T-helper 2 cell treated with Interferon-gamma antibody and Interleukin-4, amounts not matched to agents 5 μg/mL and 100 μg/mL, for 36 hours (primary cell): ENCODE measurements around the gene ABCA7.

ENCODE experiments used
- DNase-seq: peaks from one replicate; pipeline ENCODE4 v3.0.0; 2021; ENCODE audit warnings: low spot score
- H3K27ac Mint-ChIP-seq: one replicate; pipeline ENCODE4 v1.8.0; 2021; ENCODE audit warnings: mild to moderate bottlenecking, mixed read lengths
- H3K27me3 Mint-ChIP-seq: one replicate; pipeline ENCODE4 v1.8.0; 2021; ENCODE audit warnings: low read depth, mixed read lengths
- H3K36me3 Mint-ChIP-seq: one replicate; pipeline ENCODE4 v1.8.0; 2021; ENCODE audit warnings: low read depth, mixed read lengths
- H3K4me1 Mint-ChIP-seq: one replicate; pipeline ENCODE4 v1.8.0; 2021; ENCODE audit warnings: low read depth, mixed read lengths
- H3K4me3 Mint-ChIP-seq: one replicate; pipeline ENCODE4 v1.8.0; 2022; ENCODE audit warnings: mild to moderate bottlenecking, moderate library complexity, mixed read lengths
- H3K9me3 Mint-ChIP-seq: one replicate; pipeline ENCODE4 v1.8.0; 2021; ENCODE audit warnings: mixed read lengths

ABCA7 gene

GRCh38 chr19:1079566-1080111 is 39.7 kb downstream of the ABCA7 start:
- H3K9me3 Mint-ChIP-seq = no peaks in the 10 kb centered on the region
- peak overlapping the region; percentile 88 for H3K4me3 Mint-ChIP-seq
- H3K36me3 Mint-ChIP-seq = peaks cover 69% of the 10 kb centered on the region
- peak overlapping the region; percentile 64 for H3K27ac Mint-ChIP-seq
- peak; percentile 72 for DNase-seq
- H3K27me3 Mint-ChIP-seq = no peaks in the 10 kb centered on the region
- H3K4me1 Mint-ChIP-seq = peaks cover 21% of the 10 kb centered on the region

- peak overlapping the region; percentile 77 for H3K27ac Mint-ChIP-seq
- H3K4me3 Mint-ChIP-seq = peak overlapping the region; percentile 18
- no peak for DNase-seq
- H3K36me3 Mint-ChIP-seq = peaks cover 76% of the 10 kb centered on the region
- H3K4me1 Mint-ChIP-seq = peaks cover 22% of the 10 kb centered on the region
- no peaks in the 10 kb centered on the region for H3K9me3 Mint-ChIP-seq
- no peaks in the 10 kb centered on the region for H3K27me3 Mint-ChIP-seq
Observed at GRCh38 chr19:1080360-1081161, 40.7 kb downstream of the ABCA7 start.

DNA sequence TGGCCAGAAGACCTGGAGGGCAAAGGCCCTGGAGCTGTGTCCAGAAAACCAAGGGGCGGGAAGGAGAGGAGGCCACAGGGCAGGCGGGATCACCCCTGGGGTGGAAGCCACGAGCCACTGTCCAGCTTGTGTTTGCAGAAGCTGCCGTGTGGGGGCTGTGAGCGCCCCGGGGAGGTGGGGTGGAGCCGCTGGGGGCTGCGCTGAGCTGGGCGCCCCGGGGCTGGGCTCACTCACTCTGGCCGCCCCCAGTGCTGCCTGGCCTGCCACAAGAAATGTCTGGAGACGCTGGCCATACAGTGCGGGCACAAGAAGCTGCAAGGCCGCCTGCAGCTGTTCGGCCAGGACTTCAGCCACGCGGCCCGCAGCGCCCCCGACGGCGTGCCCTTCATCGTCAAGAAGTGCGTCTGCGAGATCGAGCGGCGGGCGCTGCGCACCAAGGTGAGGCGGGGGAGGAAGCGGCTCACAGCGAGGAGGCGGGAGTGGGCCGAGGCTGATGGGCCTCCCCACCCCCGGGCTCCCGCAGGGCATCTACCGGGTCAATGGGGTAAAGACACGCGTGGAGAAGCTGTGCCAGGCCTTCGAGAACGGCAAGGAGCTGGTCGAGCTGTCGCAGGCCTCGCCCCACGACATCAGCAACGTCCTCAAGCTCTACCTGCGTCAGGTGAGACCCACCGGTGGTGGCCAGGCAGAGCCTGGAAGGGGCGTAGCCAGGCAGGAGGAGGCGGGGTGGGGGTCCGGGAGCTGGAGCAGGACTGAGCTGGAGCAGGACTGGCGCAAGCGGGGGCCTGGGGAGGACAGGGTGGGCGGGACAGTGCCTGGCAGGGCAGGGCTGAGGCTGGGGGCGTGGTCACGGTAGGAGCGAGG is 41.6 kb downstream of the ABCA7 start:
- no peaks in the 10 kb centered on the region for H3K27me3 Mint-ChIP-seq
- H3K4me1 Mint-ChIP-seq = peaks cover 19% of the 10 kb centered on the region
- no peaks in the 10 kb centered on the region for H3K9me3 Mint-ChIP-seq
- peaks cover 76% of the 10 kb centered on the region for H3K36me3 Mint-ChIP-seq
- peak overlapping the region; percentile 89 for H3K27ac Mint-ChIP-seq
- DNase-seq = no peak
- H3K4me3 Mint-ChIP-seq = peak overlapping the region; percentile 5

DNA sequence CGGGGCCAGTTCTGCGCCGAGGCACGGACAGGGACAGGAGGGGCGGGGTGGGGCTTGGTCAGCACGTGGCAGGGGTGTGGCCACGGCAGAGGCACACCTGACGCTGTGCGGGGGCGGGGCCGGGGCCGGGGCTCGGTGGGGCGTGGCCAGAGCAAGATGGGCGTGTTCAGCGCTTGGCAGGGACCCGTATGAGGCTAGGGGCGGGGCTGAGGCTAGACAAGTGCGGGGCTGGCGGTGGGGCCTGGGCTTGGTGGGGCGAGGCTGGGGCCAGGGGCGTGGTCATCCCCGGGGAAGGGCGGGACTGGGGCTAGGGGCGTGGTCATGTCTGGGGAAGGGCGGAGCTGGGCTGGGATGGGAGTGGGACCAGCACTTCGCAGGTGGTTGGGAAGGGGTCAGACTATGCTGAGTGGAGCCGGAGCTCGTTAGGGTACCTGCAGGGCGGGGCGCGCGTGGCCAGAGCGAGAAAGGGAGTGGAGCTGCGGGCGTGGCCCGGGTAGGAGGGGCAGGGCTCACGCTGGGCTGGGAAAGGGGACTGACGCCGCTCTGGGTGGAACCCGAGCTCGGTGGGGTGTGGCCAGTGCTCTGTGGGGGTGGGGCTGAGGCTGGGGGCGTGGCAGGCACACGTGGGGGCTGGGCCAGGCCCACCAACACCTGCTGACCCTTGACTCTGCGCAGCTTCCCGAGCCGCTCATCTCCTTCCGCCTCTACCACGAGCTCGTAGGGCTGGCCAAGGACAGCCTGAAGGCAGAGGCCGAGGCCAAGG is 42.4 kb downstream of the ABCA7 start:
- Mint-ChIP-seq H3K36me3 (peaks cover 68% of the 10 kb centered on the region), H3K4me3 (no peak overlapping the region), H3K9me3 (no peaks in the 10 kb centered on the region), H3K4me1 (peaks cover 14% of the 10 kb centered on the region), H3K27me3 (no peaks in the 10 kb centered on the region), H3K27ac (peak overlapping the region; percentile 89)
- peak; percentile 68 for DNase-seq

- peaks cover 69% of the 10 kb centered on the region for H3K36me3 Mint-ChIP-seq
- H3K27me3 Mint-ChIP-seq = no peaks in the 10 kb centered on the region
- no peak for DNase-seq
- H3K4me1 Mint-ChIP-seq = peaks cover 22% of the 10 kb centered on the region
- no peaks in the 10 kb centered on the region for H3K9me3 Mint-ChIP-seq
- H3K4me3 Mint-ChIP-seq = no peak overlapping the region
- H3K27ac Mint-ChIP-seq = peak overlapping the region; percentile 89
Observed at GRCh38 chr19:1082928-1083816, 43.3 kb downstream of the ABCA7 start.

GRCh38 chr19:1084024-1084868 is 44.3 kb downstream of the ABCA7 start:
- no peaks in the 10 kb centered on the region for H3K9me3 Mint-ChIP-seq
- no peak overlapping the region for H3K4me3 Mint-ChIP-seq
- H3K27ac Mint-ChIP-seq = peak overlapping the region; percentile 60
- no peak for DNase-seq
- peaks cover 24% of the 10 kb centered on the region for H3K4me1 Mint-ChIP-seq
- H3K36me3 Mint-ChIP-seq = peaks cover 66% of the 10 kb centered on the region
- H3K27me3 Mint-ChIP-seq = no peaks in the 10 kb centered on the region

DNA sequence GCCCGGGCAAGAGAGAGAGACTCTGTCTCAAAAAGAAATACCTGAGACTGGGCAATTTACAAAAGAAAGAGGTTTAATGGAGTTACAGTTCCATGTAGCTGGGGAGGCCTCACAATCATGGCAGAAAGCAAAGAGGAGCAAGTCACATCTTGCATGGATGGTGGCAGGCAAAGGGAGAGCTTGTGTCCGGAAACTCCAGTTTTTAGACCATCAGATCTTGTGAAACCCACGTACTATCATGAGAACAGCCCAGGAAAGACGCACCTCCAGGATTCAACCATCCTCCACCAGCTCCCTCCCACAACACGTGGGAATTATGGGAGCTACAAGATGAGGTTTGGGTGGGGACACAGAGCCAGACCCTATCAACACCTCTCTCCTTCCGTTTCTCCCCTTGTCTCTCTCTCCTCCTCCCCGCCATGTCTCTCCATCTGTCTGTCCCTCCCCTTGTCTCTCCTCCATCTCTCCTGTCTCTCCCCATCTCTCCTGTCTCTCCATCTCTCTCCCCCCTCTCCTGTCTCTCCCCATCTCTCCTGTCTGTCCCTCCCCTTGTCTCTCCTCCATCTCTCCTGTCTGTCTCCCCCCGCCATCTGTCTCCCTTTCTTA is 45.2 kb downstream of the ABCA7 start:
- H3K36me3 Mint-ChIP-seq = peaks cover 58% of the 10 kb centered on the region
- H3K9me3 Mint-ChIP-seq = no peaks in the 10 kb centered on the region
- H3K27me3 Mint-ChIP-seq = no peaks in the 10 kb centered on the region
- no peak for DNase-seq
- no peak overlapping the region for H3K4me3 Mint-ChIP-seq
- peak overlapping the region; percentile 87 for H3K27ac Mint-ChIP-seq
- H3K4me1 Mint-ChIP-seq = peaks cover 24% of the 10 kb centered on the region

DNA sequence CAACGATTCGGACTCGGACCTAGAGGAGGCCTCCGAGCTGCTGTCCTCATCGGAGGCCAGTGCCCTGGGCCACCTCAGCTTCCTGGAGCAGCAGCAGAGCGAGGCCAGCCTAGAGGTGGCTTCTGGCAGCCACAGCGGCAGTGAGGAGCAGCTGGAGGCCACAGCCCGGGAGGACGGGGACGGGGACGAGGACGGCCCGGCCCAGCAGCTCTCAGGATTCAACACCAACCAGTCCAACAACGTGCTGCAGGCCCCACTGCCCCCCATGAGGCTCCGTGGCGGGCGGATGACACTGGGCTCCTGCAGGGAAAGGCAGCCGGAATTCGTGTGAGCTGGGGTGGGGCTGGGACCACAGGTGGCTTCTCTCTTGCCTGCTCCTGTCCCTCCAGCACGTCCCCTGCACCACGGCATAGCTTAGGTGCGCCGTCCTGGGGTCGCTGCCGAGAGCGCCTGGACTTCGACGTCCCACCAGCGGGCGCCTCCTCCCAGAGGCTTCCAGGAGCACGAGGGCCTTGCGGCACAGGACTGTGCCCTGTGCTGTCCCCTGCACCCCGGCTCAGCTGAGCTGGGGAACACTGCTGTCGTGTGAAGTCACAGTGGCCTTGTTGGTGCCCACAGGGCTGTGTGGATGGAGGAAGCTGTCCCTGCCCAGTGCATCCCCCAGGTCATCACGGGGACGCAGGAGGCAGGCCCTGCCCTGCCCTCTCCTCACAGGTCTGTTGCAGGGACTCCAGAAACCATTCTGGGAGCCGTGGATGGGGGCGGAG is 46.0 kb downstream of the ABCA7 start:
- H3K4me1 Mint-ChIP-seq = peaks cover 24% of the 10 kb centered on the region
- H3K36me3 Mint-ChIP-seq = peaks cover 55% of the 10 kb centered on the region
- H3K4me3 Mint-ChIP-seq = no peak overlapping the region
- H3K27me3 Mint-ChIP-seq = no peaks in the 10 kb centered on the region
- H3K27ac Mint-ChIP-seq = peak overlapping the region; percentile 87
- H3K9me3 Mint-ChIP-seq = no peaks in the 10 kb centered on the region
- no peak for DNase-seq

DNA sequence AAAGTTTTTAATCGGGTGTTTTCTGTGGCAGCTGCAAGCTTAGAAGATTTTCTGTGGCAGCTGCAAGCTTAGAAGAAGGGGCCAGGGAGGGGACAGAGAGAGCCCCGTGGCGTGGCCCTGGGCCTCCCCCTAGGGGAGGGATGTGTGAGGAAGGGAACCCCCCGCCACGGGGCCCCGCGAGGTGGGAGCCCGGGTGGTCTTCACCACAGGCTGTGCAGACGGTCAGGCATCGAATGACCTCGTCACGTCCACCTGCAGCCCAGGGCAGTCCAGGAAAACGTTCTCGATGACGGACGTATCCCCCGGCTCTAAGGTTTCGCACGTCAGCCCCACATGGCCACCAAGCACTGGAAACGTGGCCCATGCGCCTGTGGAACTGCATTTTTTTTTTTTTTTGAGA is 46.7 kb downstream of the ABCA7 start:
- Mint-ChIP-seq H3K36me3 (peaks cover 50% of the 10 kb centered on the region), H3K27ac (peak overlapping the region; percentile 26), H3K27me3 (no peaks in the 10 kb centered on the region), H3K4me1 (peaks cover 21% of the 10 kb centered on the region), H3K9me3 (no peaks in the 10 kb centered on the region), H3K4me3 (no peak overlapping the region)
- no peak for DNase-seq

DNA sequence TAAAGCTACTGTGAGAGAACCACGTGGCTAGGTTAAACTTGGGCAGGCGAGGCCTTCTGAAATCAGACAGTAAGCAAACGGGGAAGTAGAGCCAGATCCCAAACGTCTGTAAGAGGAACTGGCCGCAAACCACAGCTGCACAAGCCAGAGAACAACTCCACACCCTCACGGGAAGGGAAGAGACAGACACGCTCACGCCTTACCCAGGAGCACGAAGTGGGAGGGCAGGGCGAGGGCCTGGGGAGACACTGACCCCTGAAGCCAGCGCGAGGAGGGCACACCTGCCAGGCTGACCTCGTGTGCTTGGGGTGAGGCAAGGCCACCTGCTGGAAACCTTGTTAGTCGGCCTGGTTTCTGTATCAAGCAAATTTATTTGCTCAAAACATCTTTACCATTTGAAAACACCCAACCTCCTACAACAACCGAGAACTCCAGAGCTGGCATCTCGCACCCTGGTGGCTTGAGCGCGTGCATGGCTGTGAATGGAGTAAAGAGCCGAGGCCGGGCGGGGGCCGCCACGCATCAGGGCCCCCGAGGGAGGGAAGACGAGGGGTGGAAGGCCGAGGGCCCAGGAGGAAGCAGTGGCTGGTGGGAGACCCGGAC is 48.0 kb downstream of the ABCA7 start:
- Mint-ChIP-seq H3K36me3 (peaks cover 43% of the 10 kb centered on the region), H3K9me3 (no peaks in the 10 kb centered on the region), H3K27ac (peak overlapping the region; percentile 77), H3K4me1 (peaks cover 21% of the 10 kb centered on the region), H3K4me3 (peak overlapping the region; percentile 52), H3K27me3 (no peaks in the 10 kb centered on the region)
- DNase-seq = no peak

- Mint-ChIP-seq H3K27ac (peak overlapping the region; percentile 77), H3K27me3 (no peaks in the 10 kb centered on the region), H3K9me3 (no peaks in the 10 kb centered on the region), H3K36me3 (peaks cover 48% of the 10 kb centered on the region), H3K4me1 (peaks cover 24% of the 10 kb centered on the region), H3K4me3 (no peak overlapping the region)
- no peak for DNase-seq
Observed at GRCh38 chr19:1088416-1089010, 48.6 kb downstream of the ABCA7 start.
